K562 (cell line): ENCODE results near the gene SLX9.

ENCODE experiments used
- ATF2 ChIP-seq: sonication (generic); formaldehyde crosslinking; IDR thresholded peaks from 2 replicates; pipeline ENCODE4 v1.8.1; 2022; ENCODE audit warnings: missing genetic modification reagents
- BCL6 ChIP-seq: fragments of 250-450 bp; sonication (Bioruptor Pico); IDR thresholded peaks from 2 replicates; pipeline ENCODE4 v1.4.0; 2020
- CBX5 ChIP-seq: IDR thresholded peaks from 2 replicates; pipeline ENCODE4 v1.6.1; 2014; ENCODE audit warnings: low read depth, borderline replicate concordance
- GABPA ChIP-seq: fragments of 200-800 bp; sonication (Bioruptor generic); conservative IDR thresholded peaks from 2 replicates; pipeline ENCODE4 v1.6.1; 2016; ENCODE audit warnings: low read depth, missing genetic modification characterization, missing compliant biosample characterization
- HBP1 ChIP-seq: fragments of 450-650 bp; formaldehyde crosslinking; IDR thresholded peaks from 2 replicates; pipeline ENCODE4 v1.4.0; 2022; ENCODE audit warnings: missing genetic modification characterization
- NR1H2 ChIP-seq: sonication (generic); formaldehyde crosslinking; IDR thresholded peaks from 2 replicates; pipeline ENCODE4 v1.4.0; 2020; ENCODE audit warnings: mild to moderate bottlenecking, missing genetic modification reagents
- STAT5A ChIP-seq: IDR thresholded peaks from 2 replicates; pipeline ENCODE4 v1.6.1; 2012; ENCODE audit warnings: low read length, inconsistent platforms, borderline replicate concordance
- TRIM28 ChIP-seq: fragments of 450-650 bp; IDR thresholded peaks from 2 replicates; pipeline ENCODE4 v1.6.1; 2017
- ZBTB2 ChIP-seq: fragments of 450-650 bp; IDR thresholded peaks from 2 replicates; pipeline ENCODE4 v1.6.1; 2016; ENCODE audit warnings: antibody characterized with exemption
- TF ChIP-seq, protein P1 (sequence below), 3 experiments: IDR thresholded peaks in 2 of 3; conservative IDR thresholded peaks in 1 of 3; 2 replicates each; pipeline ENCODE4 v1.5.1; 2011 to 2012; ENCODE audit warnings: low read length in 3 of 3, mild to moderate bottlenecking in 3 of 3, control low read depth in 2 of 3, improper control_type of control experiment in 1 of 3, inconsistent platforms in 1 of 3, low read depth in 1 of 3, mixed read lengths in 1 of 3, moderate library complexity in 1 of 3; ENCODE audit not compliant: insufficient read depth in 2 of 3
- TF ChIP-seq, protein P2 (sequence below): sonication (generic); formaldehyde crosslinking; IDR thresholded peaks from 2 replicates; pipeline ENCODE4 v1.8.1; 2023; ENCODE audit warnings: missing genetic modification reagents, mild to moderate bottlenecking, borderline replicate concordance
- TF ChIP-seq, protein P3 (sequence below): fragments of 250-450 bp; sonication (Bioruptor Pico); IDR thresholded peaks from 2 replicates; pipeline ENCODE4 v1.5.0; 2020; ENCODE audit warnings: mild to moderate bottlenecking, borderline replicate concordance
- TF ChIP-seq, protein P4 (sequence below): fragments of 450-650 bp; formaldehyde crosslinking; IDR thresholded peaks from 2 replicates; pipeline ENCODE4 v1.4.0; 2022; ENCODE audit warnings: mild to moderate bottlenecking, moderate library complexity

DNA sequence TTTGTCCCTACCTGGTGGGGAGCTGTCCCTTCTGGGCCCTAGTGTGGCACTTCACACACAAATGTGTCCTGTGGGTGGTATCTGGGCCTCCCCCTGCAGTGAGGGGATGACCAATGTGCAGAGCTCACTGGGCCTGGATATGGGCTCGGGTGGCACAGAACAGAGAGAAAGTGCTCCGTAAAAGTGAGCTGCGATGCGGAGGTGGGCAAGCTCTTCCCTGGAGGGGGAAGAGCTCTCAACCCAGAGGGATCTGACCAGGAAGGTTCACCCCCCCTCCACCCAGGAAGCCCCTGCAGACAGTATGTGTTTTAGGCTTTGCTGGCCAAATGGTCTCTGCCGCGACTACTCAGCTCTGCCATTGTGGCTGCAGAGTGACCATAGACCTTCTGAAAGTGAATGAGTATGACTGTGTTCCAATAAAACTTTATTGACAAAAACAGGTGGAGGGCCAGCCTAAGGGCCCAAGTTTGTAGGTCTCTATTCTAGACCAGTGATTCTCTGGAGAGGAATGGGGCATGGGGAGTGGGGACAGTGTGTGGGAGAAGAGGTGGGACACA, 10.5 kb upstream of the SLX9 start:
- TF ChIP-seq ZBTB2: no peak
- no peak for TF ChIP-seq HBP1 (CRISPR knock-in tag)
- TF ChIP-seq CBX5: no peak
- TF ChIP-seq, protein P1, sequence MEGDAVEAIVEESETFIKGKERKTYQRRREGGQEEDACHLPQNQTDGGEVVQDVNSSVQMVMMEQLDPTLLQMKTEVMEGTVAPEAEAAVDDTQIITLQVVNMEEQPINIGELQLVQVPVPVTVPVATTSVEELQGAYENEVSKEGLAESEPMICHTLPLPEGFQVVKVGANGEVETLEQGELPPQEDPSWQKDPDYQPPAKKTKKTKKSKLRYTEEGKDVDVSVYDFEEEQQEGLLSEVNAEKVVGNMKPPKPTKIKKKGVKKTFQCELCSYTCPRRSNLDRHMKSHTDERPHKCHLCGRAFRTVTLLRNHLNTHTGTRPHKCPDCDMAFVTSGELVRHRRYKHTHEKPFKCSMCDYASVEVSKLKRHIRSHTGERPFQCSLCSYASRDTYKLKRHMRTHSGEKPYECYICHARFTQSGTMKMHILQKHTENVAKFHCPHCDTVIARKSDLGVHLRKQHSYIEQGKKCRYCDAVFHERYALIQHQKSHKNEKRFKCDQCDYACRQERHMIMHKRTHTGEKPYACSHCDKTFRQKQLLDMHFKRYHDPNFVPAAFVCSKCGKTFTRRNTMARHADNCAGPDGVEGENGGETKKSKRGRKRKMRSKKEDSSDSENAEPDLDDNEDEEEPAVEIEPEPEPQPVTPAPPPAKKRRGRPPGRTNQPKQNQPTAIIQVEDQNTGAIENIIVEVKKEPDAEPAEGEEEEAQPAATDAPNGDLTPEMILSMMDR (IDR thresholded peaks at IDR 0.05 in 2 of 3, conservative IDR thresholded peaks at IDR 0.05 in 1 of 3; ENCODE audit: insufficient read depth in 2 of 3, low read depth in 1 of 3, low read length in 3 of 3): no peak
- no peak for TF ChIP-seq ATF2 (CRISPR knock-in tag)
- no peak for TF ChIP-seq GABPA (tag)
- no peak for TF ChIP-seq NR1H2 (CRISPR knock-in tag)
- TF ChIP-seq BCL6 (CRISPR knock-in tag): no peak
- TF ChIP-seq, protein P2, sequence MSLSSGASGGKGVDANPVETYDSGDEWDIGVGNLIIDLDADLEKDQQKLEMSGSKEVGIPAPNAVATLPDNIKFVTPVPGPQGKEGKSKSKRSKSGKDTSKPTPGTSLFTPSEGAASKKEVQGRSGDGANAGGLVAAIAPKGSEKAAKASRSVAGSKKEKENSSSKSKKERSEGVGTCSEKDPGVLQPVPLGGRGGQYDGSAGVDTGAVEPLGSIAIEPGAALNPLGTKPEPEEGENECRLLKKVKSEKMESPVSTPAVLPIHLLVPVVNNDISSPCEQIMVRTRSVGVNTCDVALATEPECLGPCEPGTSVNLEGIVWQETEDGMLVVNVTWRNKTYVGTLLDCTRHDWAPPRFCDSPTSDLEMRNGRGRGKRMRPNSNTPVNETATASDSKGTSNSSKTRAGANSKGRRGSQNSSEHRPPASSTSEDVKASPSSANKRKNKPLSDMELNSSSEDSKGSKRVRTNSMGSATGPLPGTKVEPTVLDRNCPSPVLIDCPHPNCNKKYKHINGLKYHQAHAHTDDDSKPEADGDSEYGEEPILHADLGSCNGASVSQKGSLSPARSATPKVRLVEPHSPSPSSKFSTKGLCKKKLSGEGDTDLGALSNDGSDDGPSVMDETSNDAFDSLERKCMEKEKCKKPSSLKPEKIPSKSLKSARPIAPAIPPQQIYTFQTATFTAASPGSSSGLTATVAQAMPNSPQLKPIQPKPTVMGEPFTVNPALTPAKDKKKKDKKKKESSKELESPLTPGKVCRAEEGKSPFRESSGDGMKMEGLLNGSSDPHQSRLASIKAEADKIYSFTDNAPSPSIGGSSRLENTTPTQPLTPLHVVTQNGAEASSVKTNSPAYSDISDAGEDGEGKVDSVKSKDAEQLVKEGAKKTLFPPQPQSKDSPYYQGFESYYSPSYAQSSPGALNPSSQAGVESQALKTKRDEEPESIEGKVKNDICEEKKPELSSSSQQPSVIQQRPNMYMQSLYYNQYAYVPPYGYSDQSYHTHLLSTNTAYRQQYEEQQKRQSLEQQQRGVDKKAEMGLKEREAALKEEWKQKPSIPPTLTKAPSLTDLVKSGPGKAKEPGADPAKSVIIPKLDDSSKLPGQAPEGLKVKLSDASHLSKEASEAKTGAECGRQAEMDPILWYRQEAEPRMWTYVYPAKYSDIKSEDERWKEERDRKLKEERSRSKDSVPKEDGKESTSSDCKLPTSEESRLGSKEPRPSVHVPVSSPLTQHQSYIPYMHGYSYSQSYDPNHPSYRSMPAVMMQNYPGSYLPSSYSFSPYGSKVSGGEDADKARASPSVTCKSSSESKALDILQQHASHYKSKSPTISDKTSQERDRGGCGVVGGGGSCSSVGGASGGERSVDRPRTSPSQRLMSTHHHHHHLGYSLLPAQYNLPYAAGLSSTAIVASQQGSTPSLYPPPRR: no peak
- TF ChIP-seq, protein P3, sequence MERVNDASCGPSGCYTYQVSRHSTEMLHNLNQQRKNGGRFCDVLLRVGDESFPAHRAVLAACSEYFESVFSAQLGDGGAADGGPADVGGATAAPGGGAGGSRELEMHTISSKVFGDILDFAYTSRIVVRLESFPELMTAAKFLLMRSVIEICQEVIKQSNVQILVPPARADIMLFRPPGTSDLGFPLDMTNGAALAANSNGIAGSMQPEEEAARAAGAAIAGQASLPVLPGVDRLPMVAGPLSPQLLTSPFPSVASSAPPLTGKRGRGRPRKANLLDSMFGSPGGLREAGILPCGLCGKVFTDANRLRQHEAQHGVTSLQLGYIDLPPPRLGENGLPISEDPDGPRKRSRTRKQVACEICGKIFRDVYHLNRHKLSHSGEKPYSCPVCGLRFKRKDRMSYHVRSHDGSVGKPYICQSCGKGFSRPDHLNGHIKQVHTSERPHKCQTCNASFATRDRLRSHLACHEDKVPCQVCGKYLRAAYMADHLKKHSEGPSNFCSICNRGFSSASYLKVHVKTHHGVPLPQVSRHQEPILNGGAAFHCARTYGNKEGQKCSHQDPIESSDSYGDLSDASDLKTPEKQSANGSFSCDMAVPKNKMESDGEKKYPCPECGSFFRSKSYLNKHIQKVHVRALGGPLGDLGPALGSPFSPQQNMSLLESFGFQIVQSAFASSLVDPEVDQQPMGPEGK: no peak
- TF ChIP-seq STAT5A: no peak
- TF ChIP-seq, protein P4, sequence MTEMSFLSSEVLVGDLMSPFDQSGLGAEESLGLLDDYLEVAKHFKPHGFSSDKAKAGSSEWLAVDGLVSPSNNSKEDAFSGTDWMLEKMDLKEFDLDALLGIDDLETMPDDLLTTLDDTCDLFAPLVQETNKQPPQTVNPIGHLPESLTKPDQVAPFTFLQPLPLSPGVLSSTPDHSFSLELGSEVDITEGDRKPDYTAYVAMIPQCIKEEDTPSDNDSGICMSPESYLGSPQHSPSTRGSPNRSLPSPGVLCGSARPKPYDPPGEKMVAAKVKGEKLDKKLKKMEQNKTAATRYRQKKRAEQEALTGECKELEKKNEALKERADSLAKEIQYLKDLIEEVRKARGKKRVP: no peak
- no peak for TF ChIP-seq TRIM28
